GM19468 (cell line): ENCODE data around the gene TMEM156.
"Not testable (repeated sequence)": the region's sequence is repeated elsewhere in the genome, so short reads cannot be mapped to it uniquely, and the experiment has no call there.

Experiments used
- ATAC-seq: cut with Tn5 transposase; IDR thresholded peaks from one replicate; pipeline ENCODE4 v1.9.1; 2021; ENCODE audit warnings: mild to moderate bottlenecking, moderate library complexity, moderate number of reproducible peaks; ENCODE audit not compliant: unreplicated experiment; ENCODE audit errors: extremely low read depth

Gene TMEM156

DNA sequence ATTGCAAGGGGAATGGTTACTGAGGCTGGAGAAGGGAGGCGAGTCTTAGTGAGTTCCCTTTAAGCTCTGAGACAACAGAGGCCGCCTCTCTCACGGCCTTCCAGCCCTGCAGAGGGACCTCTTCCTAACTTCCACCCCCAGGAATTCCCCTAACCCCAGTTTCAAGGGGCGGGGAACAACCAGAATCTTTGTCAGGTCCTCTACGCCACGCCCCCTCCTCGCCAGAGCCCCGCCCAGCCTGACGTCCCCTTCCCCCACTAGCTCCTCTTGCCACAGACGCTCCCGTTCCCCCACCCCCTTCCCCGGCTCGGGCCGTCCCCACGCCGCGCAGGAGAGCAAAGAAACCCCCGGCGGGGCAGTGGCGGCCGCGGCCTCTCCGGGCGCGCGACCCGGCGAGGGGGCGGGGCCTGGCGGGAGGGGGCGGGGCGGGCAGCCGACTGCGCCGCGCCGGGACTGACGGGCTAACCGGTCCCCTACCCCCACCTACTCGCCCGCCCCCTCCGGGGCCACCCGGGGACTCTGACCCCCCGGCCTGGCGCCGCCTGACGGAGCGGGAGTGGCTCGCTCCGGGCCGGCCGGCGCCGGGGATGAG lies 12.3 kb upstream of the TMEM156 start:
- peak; percentile 41 for ATAC-seq

DNA sequence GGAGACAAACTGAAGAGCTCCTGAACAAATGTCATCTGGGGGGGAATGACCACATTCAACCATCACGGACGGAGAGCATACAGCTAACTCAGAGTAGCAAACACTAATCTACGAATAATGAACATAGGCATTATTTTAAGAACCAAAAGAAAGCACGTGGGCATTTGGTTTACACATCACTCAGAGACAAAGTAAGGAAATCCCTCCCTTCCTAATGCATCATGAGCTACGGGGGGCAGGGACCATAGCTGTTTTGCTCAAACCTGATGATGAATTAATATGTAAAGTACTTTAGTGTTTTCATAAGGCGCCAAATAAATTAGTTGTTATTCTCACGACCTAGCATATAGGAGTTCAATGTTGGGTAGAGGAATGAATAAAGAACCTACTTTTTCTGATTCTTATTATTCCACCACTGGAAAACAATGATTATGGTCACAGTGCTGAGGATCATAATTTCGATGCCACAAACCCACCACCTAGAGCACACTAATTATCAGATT lies 11.7 kb upstream of the TMEM156 start:
- no peak for ATAC-seq

GRCh38 chr4:39043058-39043860 lies 11.1 kb upstream of the TMEM156 start:
- no peak for ATAC-seq

GRCh38 chr4:39042366-39042765 lies 10.2 kb upstream of the TMEM156 start:
- no peak for ATAC-seq

GRCh38 chr4:39039108-39039507 lies 6.9 kb upstream of the TMEM156 start:
- no peak for ATAC-seq

DNA sequence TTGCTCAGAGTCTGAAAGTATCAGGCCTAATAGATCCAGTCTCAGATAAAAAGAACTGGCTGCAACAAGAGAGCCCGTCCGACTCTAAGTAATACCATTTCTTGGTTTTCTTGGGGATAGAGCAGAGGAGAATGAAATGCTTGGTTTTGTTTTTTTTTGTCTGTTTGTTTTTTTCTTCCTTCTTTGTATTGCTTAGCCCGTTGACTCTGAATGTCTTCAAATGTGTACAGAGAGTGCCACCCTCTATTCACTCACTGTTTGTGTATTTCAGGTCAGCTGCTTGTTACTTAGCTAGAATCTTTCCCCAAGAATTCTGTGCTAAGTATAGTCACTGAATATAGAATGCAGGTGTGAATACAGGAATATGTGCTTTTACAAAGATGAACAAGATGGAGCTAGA lies 5.7 kb upstream of the TMEM156 start:
- no peak for ATAC-seq

DNA sequence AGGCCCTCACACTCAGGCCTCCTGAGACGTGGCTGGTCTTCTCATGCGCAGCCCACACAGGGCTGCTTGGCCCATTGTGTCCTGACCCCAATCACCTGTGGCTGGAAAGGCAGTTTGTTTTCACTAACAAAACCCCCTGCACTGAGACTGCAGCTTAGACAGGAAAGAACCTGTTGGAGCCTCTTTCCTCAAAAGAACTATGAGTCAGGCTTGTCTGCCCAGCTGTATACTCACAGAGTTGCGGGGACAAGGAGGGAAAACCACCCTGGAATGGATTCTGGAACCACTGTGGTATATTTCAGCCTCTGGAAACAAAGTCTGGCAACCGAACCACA lies 5.2 kb upstream of the TMEM156 start:
- no peak for ATAC-seq

GRCh38 chr4:39036172-39036571 lies 4.0 kb upstream of the TMEM156 start:
- ATAC-seq: no peak

DNA sequence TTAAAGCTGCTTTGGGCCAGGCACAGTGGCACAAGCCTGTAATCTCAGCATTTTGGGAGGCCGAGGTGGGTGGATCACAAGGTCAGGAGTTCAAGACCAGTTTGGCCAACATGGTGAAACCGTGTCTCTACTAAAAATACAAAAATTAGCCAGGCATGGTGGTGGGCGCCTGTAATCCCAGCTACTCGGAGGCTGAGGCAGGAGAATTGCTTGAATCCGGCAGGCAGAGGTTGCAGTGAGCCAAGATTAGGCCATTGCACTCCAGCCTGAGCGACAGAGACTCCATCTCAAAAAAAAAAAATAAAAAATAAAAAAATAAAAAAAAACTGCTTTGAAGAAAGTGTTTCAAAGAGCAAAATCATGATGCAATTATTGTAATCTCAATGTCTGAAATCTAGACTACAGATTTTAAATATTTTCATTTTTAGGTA lies 604 bp downstream of the TMEM156 start:
- ATAC-seq: not testable (repeated sequence)

DNA sequence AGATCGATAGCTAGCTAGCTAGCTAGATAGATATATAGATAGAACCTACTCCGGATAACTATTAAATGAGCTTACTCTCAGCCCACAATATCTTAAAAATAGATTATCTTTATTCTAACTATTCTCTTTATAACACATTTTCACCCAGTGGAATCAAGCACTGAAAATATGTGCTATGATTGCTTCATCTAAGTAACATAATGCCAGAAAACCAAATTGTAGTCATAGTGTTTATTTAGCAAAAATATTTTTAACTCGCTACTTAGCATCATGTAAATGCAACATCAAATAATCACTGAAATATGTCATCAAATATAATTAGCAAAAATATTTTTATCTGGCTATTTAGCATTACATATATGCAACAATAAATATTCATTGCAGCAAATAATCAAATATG lies 1.5 kb downstream of the TMEM156 start:
- no peak for ATAC-seq

DNA sequence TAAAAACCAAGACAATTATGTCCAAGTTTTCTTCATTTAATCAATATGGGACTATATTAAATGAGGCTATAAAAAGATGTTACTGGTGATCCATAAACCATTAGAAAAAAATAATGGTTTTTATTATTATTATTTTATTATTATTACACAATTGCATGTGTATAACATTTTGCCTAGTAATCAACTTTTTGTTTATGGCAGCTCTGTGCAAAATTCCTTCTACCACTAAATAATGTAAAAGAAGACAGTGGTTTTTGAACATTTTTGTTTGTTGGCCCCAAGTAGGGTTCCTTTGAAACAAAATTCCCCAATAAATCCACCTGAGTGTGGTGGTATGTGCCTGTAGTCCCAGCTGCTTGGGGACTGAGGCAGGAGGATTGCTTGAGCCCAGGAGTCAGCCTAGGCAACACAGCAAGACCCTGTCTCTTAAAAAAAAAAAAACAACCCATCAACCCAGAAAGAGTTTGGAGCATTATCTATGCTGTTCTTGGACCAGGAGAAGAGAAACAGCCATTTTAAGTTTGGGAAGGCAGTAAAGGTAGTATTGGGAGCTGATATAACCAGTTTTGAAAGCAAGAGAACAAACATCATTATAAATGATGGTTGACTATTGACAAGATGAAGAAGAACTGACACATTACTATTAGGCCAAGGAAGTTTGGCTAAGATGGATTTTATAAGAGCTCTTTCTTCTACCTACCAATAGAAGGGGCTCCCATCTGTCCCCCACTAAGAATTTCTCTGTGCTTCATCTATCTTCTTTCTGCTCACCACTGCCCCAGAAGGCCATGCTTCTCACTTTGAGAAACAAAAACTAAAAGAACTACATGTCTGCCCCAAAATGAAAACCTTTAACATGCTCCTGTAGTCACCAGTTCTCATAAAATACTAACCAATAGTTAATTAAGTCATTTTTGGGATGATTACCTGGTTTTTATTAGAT lies 2.2 kb downstream of the TMEM156 start:
- no peak for ATAC-seq

GRCh38 chr4:39026096-39026495 lies 6.1 kb downstream of the TMEM156 start:
- no peak for ATAC-seq

- ATAC-seq: no peak
Observed at GRCh38 chr4:39025552-39026085, 6.6 kb downstream of the TMEM156 start.

- ATAC-seq: no peak
Observed at GRCh38 chr4:39024311-39024865, 7.8 kb downstream of the TMEM156 start.

DNA sequence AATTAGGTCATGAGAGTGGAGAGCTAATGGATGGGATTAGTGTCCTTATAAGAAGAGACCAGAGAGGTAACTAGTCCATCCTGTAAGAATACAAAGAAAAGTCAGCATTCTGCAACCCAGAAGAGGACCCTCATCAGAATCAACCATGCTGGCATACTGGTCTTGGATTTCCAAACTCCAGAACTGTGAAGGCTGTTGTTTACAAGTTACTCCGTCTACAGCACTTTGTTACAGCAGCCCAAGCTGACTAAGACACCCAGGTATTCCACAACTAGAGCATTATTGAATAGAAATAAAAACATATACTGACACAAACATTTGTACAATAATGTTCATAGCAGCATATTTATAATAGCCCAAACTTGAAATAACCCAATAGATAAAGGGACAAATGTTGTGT lies 9.2 kb downstream of the TMEM156 start:
- ATAC-seq: no peak

GRCh38 chr4:39022241-39022640 lies 10.0 kb downstream of the TMEM156 start:
- no peak for ATAC-seq

DNA sequence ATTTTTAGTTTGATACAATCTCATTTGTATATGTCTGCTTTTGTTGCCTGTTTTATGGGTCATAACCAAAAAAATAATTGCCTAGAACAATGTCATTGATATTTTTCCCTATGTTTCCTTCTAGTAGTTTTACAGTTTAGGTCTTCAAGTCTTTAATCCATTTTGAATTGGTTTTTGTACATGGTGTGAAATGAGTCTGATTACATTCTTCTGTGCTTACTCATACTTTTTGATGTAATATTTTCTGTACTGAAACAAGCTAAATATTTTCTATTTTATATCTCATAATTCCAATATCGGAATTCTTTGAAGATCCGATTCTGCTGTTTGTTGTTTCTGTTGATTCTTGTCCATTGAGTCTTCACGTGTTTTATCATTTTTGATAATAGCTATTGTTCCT lies 10.6 kb downstream of the TMEM156 start:
- ATAC-seq: no peak

- ATAC-seq: no peak
Observed at GRCh38 chr4:39020130-39020529, 12.1 kb downstream of the TMEM156 start.

- ATAC-seq: no peak
Observed at GRCh38 chr4:39014028-39014427, 18.2 kb downstream of the TMEM156 start.

- ATAC-seq: no peak
Observed at GRCh38 chr4:39004758-39005157, 27.5 kb downstream of the TMEM156 start.
